Daoy (cell line): ENCODE results near the gene EIF4EBP2. TPM values are rescaled to one million over a fixed set of nuclear protein-coding genes. Genes with fewer than 3 reads are reported as not detected.

ENCODE experiments used
- DNase-seq: peaks from one replicate; pipeline ENCODE4 v3.0.0-alpha.2; 2015; ENCODE audit warnings: low read depth
- total RNA-seq: library from RNA; depleted of rRNA; stranded (reverse); fragments of >200 nt; shearing (Covaris generic); gene quantifications from 2 replicates; pipeline ENCODE4 v1.2.3, GENCODE V29; 2014

Gene EIF4EBP2
- total RNA-seq, 1 experiment from 2014 or later = 19.2 TPM

DNA sequence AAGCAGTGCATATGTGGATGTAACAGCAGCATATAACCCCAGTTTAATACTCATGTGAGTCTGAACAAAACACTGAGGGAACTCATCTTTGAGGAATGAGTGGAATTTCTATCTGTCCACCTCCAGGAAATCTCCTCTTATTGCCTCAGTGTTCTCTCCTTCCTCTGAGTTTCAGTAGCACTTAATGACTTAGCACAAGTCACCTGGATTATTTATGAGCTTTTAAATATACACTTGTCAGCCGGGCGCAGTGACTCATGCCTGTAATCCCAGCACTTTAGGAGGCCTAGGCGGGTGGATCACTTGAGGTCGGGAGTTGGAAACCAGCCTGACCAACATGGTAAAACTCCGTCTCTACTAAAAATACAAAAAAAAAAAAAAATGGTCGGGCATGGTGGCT is 25.8 kb upstream of the EIF4EBP2 start:
- DNase-seq = peak; percentile 85

DNA sequence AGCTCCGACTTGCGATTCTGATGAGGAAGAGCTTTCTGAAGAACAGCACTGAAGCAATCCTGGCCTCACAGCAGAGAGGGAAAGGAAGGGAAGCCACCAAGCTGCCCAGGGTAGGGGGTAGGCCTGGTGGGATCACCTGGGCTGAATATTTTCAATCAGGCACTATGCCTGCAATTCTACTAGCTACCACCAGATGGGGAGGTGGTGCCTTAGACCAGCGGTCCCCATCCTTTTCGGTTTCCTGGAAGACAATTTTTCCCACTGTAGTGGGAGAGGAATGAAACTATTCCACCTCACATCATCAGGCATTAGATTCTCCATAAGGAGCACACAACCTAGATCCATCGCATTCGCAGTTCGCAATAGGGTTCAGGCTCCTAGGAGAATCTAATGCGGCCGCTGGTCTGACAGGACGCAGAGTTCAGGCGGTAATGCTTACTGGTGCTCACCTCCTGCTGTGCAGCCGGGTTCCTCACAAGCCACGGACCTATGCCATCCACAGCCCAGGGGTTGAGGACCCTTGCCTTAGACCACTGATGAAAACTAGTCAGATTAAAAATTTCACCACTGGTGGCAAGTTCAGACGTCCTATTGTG is 24.3 kb upstream of the EIF4EBP2 start:
- no peak for DNase-seq

DNA sequence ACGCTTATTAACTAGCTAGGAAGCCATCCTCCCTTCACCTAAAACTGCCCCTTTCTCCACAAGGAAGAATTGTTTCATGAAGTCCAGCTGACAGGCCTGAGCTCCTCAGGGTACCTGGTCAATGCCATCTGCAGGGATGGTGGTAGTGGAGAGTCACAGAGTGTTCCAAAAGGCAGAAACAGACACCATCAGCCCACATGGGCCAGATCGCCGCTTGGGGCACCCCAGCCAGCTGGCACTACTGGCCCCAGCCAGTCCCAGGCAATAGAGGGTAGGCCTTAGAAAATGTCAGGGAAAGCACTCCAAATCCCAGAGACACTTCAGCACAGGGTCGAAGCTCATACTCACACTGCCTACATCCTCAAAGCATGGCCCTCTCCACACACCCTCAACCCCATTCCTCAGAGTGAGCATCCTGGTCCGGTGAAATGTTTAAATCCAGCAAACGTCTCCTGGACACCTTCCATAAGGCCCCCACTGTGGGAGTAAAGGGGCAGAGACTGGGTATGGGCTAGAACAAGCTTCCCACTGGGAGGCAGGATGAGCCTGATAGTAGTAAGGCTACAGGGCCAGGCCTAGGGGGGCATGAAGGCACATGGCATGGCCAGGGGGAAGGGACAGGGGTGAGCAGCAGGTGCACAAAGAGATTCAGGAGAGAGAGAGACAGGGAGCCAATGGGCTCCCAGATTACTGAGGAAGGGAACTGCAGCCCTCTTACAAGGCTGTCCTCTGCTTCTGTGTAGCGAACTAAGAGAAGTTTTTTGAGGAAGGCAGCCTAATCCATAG is 23.4 kb upstream of the EIF4EBP2 start:
- no peak for DNase-seq

DNA sequence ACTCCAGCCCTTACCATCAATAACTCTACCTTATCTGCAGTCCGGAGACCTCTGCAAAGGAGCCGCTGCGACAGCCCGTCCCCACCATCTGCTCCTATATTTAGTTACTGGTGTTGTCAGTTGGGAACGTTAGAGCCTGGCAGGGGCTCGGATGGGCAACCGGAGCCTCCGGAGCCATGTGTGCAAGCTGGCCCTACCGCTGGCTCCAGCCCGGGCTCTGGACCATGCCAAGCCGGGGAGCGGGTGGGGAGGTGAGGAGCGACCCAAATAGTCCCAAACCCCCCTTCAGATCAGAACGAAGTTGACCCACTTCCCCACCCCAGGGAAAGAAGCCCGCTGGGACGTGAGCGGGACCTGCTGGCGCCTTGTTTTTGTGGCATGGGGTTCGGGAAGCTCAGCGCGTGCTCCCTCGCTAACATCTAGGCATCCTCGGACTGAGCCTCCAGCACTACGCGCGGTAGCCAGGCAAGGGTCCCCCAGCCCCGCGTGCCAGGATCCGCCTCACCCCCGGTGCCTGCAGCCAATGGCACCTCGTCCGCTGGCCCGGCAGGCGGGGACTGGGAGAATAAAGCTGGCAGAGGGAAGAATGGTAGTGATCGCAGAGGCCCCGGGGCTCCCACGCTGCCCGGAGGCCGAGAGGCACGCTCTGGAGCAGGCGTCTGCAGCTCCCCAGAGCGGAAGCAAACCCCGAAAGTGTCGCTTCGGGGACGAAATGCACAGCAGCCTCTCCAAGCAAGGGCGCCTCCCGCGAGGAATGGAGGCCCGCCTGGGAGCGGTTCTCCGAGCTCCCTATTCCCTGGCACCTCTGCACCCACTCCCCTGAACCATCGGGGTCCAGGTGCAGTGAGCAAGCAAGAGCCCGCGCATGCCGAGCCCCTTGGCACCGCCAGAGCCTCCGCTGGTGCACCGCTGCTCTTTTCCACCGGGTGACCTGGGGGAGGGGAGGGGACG is 22.2 kb upstream of the EIF4EBP2 start:
- DNase-seq = peak; percentile 54

DNA sequence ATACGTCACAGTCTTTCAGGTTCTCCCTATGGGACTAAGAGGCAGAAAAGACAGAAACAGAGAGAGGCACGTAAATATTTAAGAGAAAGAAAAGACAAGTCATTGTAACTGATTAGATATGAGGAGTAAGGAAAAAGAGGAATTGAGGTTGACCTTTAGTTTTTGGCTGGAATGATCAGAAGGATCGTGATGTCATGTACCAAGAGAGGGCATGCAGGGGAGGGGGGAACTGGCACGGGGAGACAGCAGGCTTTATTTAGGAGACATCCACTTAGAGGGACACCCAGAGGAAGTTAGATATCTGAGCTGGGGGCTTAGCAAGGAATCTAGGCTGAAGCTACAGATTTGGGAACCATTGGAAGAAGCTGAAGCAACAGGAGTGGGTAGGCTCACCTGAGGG is 12.3 kb upstream of the EIF4EBP2 start:
- no peak for DNase-seq

DNA sequence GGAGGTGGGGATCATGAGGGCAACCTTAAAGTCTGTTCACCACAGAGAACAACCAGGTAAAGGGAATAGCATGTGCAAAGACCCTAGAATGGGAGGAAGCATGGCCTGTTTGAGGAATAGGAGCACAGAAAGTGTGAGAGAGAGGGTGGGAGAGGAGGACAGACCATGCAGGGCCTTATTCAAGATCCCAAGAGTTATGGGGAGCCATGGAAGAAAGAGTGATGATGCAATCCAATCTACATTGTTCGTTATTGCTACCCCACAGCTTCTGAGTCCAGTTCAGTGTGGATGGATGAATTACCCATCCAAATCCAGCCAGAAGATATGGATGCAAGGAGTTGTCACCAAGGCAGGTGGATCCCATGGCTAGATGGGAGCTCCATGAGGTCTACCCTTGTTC is 7.8 kb upstream of the EIF4EBP2 start:
- DNase-seq = no peak

DNA sequence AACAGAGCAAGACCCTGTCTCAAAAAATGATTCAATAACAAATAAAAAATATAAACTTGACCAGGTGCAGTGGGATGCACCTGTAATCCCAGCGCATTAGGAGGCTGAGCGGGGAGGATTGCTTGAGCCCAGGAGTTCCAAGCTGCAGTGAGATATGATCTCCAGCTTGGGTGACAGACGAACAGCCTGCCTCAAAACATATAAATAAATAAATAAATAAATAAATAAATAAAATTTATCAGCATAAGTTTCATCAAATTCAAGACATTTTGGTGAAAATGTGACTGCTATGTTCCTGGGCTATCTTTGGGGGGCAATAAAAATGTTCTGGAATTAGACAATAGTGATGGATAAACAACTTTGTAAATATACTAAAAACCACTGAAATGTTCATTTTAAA is 4.8 kb upstream of the EIF4EBP2 start:
- DNase-seq = no peak

DNA sequence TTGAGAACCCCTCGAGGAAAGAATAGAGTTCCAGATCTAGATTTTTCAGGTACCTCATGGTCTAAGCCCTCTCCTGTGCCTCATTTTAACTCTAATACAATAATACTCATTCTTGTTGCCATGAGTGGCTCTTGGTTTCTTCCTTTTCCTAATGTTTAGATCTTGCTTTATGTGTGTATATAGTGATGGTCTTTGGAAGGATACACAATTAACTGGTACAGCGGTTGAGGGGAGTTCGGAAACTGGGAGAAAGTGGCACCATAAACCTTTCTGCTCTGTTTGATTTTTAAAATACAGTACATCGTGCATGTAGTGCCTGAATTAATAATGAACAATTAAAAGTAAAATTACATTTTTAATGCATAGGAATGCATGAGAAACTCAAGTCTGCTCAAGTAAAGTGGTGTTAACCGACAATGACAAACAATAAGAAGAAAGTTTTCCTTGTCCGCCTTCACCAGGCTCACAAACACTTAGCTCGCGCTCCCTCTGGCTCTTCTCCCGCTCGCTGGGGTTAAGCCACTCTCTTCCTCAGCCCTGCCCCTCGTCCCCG is 386 bp upstream of the EIF4EBP2 start:
- DNase-seq = no peak

DNA sequence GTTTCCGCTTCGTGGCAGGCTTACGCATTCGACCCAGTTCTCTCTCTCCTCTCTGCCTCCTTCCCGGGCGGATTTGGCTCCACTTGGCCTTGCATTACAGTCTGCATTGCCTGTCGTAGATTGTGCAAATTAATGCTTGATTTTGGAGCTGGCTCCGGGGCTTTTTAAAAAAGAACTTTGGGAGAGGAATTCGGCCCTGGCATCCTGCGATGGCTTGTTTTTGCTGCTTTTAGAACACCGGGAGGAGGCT is 767 bp downstream of the EIF4EBP2 start:
- DNase-seq = peak; percentile 15

DNA sequence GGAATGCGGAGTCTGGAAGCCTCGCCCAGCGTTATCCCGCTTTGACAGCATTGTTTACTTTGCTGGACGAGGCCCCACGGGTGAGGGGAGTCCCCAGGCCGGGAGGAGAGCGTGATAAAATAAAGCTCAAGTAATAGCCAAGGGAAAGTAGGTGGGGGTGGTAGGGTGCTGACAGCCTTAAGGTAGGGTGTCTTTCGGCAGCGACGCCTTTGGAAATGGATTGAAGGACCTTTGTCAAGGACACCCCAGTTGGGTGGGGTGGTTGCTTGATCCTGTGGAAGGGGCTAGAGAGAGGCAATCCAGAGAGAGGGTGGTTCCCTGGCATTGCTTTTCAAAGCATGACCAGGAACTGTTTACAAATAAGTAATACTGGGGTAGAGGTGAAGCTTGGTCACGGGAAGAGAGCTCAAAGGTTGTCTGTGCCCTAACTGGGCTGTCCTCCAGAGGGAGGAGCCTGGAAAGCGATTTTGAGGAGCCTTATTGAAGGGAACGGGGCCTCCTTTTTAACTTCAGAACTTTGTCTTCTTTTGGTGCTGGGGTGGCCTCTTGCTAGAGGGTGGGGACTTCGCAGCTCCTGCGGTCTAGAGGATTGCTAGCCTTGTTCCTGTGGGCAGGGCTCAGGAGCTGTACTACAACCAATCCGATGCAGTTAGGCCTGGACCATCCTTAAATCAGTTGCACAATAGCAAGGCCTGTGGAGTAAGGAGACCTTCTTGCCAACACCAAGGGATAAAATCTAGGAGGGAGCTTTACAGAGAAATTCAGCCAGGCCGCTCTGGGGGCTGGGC is 1.3 kb downstream of the EIF4EBP2 start:
- peak; percentile 70 for DNase-seq

DNA sequence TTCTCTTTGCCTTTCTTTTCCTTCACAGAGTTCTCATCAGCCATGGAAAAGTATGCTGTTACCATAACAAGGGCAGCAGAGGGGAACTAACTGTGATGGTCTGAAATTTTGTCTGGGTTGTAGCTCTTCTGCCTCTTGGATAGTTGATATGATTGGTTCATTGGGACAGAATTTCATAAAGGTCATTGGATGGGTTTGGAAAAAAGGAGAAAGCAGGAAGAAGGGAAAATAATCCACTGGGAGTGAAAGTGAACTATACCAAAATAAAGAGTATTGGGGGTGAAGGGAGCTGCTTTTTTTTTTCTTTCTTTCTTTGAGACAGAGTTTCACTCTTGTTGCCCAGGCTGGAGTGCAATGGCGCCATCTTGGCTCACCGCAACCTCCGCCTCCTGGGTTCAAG is 5.8 kb downstream of the EIF4EBP2 start:
- DNase-seq = no peak

DNA sequence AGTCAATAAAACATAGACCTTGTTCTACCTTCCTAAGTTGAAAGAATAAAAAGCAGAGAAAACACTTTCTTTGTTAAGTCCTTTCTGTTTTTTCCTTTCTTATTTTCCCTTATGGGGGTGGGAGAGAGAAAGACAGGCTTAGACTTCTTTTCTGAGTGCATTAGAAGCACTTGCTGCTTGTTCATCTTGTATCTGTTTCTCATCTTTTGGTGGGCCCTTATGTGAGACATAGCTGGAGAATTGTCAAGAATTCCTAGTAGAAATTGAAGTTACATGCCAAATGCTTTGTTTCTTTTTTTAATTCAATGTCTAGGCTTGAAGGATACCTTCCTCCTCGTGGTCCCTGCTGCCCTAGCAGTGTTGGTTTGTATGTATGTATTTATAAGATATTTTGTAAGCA is 6.7 kb downstream of the EIF4EBP2 start:
- no peak for DNase-seq

DNA sequence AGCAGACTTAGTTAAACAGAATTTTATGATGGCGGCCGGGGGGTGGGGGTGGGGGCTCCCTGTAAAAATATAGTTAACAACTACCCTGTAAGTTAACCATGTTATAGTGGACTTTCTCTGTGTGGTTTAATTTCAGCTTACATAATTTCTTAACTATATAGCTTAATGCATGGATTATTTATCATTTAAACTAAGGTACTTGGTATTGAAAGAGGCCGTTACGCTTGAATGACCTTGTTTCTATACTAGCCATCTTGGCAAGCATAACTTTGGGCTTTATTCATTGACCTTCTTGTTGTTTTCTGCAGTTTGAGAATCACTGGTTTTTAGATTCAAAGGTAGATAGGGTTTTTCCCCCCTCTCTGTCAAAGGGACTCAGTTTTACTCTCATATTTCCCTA is 8.4 kb downstream of the EIF4EBP2 start:
- no peak for DNase-seq

DNA sequence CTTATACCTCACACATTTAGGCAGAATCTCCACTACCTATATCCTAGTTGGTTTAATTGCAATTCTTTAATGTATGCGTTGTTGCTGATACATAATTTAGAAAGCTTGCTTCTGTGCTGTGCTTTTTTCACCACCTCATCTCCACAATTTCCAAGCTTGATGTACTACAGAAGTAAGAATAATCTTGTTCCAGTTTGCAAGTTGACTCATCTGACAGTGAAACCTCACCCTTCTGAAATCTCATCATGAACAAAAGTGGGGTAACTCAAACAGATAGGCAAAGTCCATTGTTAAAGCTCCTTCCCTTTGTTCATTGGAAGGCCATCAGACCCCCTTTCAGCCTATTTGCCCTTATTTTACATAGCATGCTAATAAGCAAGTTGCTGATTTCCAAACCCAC is 13.6 kb downstream of the EIF4EBP2 start:
- DNase-seq = no peak

DNA sequence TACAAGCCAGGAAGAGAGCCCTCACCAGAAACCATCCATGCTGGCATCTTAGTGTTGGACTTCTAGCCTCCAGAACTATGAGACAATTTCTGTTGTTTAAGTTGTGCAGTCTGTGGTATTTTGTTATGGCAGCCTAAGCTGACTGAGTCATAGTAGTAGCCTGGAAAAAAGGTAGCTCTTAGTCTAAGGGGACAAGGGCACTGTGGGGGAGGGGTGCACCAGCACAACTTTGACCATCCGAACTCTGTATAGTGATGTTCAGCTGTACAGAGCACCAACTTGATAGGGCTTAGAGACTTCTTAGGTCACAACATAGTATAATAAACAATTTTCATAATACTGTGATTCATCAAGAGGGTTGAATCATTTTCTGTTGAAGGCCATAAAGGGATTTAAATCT is 14.3 kb downstream of the EIF4EBP2 start:
- DNase-seq = peak; percentile 21

DNA sequence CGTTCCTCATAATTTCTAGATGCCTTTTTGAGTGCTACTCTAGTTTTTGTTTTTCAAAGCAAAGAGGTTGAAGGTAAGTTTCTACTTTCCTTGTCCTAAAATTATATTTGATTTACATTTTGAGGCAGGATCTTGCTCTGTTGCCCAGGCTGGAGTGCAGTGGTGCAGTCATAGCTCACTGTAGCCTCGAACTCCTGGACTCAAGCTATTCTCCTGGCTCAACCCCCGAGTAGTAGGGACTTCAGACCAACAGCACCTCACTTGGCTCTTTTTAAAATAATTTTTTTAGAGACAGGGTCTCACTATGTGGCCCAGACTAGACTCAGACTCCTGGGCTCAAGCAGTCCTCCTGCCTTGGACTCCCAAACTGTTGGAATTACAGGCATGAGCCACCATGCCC is 14.8 kb downstream of the EIF4EBP2 start:
- no peak for DNase-seq

DNA sequence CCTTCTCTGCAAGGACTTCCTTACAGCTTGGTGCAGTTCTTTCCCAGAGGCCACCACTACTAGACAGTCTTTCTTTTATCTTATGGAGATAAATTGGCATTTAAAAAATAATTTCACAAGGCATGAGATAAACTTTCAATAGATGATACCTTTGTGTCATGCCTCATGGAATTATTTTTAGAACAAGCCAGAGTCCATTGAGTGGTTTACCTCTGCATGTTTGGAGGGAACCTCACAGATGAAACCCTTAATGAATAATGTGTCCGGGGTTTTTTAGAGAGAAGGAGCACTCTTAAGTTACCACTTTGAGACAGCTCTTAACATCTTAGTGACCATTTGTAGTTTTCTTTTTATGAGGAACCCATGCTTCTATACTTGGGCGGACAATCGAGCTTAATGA is 20.4 kb downstream of the EIF4EBP2 start:
- no peak for DNase-seq

DNA sequence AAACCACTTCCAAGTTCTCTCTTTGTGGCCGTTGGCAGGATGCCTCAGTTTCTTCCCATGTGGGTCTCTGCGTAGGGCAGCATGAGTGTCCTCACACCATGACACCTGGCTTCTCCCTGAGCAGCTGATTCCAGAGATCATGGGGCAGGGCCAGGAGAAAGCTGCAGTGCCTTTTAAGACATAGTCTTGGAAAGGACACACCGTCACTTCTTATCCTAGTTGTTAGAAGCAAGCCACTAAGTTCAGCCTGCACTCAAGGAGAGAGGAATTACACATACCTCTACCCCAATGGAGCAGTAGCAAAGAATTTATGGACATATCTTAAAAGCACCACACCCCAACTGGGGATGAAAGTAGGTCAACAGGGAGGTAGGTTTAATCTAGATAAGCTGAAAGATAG is 21.2 kb downstream of the EIF4EBP2 start:
- DNase-seq = no peak

DNA sequence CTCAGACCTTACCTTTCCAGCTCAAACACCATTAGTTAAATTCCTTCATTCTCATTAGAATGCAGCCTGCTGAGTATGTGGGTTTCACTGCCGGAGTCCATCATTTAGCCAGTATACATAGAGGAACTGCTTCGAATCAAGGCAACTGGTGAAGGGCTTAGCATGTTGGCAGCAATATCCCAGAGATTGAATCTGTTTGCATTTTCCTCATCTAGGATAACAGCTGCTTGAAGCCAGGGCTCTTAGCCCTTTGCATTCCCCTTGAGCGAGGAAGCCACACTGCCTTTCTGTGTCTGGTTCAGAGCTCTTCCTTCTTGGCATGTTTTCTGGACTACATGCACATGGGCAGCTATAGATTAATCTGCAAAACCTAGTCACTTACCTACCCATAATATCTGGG is 22.9 kb downstream of the EIF4EBP2 start:
- no peak for DNase-seq

DNA sequence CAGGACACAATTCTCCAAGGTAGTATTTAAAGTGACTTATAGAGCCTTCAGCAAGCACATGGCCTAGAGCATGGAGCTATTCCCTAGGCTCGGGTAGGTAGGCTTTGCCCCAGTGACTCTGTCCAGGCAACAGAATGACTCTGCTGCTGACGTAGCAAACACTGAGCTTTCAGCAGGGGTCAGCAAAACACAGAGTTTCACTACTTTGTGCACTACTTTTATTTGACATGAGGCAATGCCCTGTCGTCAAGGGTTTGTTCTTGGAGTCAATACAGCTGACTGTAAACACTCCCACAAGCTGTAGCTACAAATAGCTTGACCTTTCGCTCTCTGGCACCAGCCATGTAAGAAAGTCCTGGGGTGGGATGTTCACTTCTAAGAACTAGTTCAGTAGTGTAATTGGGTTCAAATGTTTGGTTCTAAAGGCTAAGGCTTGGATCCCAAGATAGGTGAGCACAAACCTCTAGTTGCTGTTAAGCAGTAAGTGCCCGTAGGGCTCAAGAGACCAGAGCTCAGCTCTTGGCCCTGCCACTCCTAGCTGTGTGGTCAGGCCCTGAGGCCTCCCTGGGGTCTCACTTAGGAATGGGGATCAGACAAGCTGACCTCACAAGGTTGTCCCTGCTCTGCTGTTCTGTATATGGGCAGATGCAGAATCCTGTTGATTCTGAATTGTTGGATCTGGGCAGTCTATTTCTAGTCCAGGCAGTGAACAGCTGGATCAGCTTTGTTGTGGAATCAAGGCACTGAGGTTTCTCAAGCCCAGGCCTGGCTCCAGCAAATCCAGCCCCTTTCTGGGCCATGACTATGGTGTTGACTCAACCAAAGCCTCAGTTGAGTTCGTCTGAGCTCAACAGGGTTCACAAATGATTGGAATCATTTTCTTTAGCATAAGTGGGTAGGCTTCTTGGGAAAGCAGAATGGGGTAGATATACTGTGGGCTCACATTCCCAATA is 26.8 kb downstream of the EIF4EBP2 start:
- DNase-seq = no peak

DNA sequence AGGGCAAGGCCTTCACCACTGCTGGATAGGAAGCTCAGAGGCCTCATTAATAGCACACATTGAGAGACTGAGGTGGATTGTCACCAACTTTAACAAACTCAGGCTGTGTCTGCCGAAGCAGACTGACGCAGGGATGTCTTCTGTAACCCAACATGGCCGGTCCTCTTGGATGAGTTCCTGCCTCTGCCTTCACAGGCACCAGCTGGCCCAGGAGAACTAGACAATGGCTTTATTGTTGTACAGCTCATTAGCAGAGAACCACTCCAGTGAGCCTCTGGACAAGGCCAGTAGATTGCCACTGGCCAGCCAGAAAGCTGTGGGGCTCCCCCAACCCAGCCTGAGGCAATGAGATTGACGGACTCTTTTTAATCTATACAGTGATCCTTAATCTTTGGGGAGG is 28.2 kb downstream of the EIF4EBP2 start:
- DNase-seq = no peak
